Forelimb muscle (tissue), 1 donor: Measurements from ENCODE around the gene ELK4. TPM values are rescaled to one million over a fixed set of nuclear protein-coding genes. Genes with fewer than 3 reads are reported as not detected.

ENCODE experiments used
- DNase-seq: peaks from one replicate; pipeline ENCODE4 v3.0.0-alpha.2; 2013; ENCODE audit warnings: low read depth
- polyA plus RNA-seq: library from polyadenylated mRNA; unstranded; fragments of 120-200 nt; gene quantifications from one replicate; pipeline ENCODE4 v1.2.1, GENCODE V29; 2013; ENCODE audit not compliant: insufficient read length

Gene ELK4
- polyA plus RNA-seq = 15.4 TPM

- peak; percentile 91 for DNase-seq
Measured at GRCh38 chr1:205631768-205632668, at the start of gene ELK4. ELK4 (minus strand) TSS chr1:205632011; CDS start chr1:205623882, 8,129 bp downstream.

DNA sequence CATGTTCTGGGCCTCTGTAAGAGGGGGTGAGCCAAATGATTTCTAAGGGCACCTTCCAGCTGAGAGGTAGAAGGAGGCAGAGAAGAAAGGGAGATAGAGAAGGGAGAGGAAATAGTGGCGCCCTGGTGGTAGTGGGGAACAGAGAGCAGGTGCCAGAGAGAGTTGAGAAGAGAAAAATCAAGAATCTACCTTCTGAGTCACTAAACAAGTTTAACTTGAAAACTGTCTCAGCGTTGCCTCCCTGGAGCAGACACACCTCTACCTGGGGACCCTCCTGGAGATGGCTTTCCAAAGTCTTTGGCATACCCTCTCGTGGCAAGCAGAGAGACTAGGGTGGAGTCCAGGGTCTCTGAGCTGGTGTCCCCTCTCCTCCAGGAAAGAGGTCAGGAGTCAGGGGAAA is 49.6 kb upstream of the ELK4 start:
- DNase-seq = no peak

DNA sequence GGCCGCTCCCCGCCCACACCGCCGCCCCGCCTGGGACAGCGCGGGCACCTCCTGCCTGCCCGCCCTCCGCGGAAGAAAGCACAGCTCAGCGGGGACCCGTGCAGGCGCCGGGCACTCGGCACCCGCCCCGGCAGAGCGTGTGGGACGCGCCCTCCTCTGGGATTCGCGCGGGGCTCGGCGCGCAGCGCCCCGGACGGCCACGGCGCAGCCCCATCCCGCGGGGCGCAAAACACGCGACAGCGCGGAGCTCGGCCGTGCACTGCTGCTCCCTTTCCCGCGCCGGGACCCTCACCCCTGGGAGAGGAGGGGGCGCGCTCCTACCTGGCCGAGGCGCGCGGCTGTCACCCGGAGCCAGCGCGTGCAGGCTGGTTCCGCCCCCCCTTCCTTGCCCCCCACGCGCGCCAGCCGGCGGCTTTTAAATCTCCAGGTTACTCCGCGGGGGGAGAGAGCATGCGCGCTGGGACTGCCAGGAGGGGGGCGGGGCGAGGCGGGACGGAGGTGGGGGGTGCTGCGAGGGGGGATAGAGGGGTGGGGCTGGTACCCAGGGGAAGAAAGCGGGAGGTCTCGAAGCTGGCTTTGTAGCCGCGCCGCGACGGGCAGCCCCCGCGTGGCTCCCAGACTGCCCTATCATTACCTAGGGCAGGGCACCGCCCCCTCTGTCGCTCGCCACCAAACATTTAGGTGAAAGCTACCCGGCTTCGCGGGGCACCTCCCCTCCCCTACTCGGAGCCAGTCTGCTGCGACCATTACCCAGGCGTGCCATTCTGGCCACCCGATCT is 48.5 kb upstream of the ELK4 start, which contains the start of gene SLC45A3:
Gene SLC45A3, minus strand, starts transcription at position 437 of the 779 bp plus-strand sequence. CDS start 15,853 bp downstream, outside the sequence.
- DNase-seq = no peak

DNA sequence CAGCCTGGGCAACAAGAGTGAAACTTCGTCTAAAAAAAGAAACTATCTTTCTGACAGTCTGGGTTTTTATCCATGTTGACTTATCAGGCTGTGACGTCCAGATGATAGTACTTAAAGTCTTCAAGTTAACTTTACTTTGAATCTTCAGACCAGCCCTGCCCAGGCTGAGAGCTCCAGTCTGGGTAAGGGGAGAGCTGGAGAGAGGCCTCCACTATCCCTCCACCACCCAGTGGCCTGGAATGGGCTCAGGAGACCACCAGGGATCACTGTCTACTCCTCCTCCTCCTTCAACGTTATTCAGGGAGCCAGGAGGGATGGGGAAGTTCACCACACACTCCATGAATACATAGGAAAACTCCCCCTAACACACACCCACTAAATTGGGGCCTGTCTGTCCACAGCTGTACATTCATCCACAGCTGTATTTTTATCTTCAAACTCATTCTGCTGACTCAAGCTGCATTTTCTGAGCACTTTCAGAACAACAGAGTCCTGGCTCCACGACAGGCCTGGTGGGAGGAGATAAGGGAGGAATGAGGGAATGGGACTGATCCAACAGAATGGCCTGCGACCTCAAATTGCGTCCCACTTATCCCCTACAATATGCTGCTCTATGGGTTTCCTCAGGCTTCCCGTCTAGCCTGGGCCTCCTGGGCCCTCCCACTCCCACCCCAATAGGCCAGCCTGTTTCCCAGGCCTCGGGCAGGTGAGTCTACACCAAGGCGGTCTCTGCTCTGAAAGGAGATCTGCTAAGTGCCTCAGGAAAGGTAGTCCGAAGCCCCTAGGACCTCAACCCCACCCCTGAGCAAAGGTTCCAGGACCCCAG is 46.7 kb upstream of the ELK4 start:
- DNase-seq = no peak

DNA sequence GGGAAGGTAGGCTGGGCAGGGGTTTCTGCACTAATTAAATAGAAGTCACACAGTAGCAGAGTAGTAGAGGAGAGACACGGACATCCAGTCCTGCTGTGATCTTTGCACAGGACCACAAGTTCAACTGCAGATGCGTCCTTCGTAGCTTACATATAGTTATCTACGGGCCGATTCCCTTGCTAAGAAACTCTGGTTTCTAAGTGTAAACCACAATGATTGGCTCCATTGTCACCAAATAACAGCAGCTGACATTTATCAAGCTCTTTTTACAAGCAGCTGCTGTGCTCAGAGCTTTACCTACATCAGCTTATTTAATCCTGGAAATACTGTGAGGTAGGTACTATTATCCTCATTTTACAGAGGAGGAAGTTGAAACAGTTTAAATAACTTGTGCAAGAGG is 45.4 kb upstream of the ELK4 start:
- DNase-seq = no peak

DNA sequence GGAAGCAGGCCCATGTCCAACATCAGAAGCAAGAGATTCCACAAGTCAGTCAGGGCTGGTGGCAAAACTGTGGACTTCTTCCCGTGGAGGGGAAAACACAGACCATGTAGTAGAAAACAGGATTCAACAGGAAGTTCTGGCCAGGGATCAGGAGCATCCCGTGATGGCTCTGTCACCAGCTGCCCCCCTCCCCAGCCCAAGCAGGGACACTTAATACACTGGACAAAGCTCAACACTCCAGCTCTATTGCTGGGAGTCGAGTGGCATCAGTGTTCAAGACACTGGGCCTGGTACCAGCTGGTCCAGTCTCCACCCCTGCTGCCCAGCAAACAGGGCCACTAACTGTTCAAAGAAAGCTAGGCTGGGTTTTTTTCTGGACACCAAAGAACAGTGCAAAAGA is 44.8 kb upstream of the ELK4 start:
- no peak for DNase-seq

GRCh38 chr1:205676002-205676401 is 44.2 kb upstream of the ELK4 start:
- no peak for DNase-seq

GRCh38 chr1:205675247-205675646 is 43.4 kb upstream of the ELK4 start:
- DNase-seq = no peak

DNA sequence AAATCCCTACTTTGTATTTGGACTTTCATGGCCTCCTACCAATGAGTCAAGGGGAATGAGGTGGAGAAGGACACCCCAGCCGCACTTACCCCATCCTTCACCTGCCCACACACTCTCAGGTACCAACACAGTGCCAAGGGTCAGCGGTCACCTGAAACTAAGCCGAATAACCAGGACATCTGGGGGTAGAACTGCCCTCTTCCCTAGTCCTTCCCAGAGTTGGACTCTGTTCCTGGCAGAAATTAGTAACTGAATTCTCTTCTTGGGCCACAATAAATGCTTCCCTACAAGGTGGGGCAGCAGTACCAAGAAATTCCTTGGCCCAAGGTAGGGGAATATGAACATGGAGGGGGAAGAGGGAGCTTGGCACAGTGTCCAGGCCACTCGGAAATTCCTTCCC is 41.2 kb upstream of the ELK4 start:
- DNase-seq = no peak

DNA sequence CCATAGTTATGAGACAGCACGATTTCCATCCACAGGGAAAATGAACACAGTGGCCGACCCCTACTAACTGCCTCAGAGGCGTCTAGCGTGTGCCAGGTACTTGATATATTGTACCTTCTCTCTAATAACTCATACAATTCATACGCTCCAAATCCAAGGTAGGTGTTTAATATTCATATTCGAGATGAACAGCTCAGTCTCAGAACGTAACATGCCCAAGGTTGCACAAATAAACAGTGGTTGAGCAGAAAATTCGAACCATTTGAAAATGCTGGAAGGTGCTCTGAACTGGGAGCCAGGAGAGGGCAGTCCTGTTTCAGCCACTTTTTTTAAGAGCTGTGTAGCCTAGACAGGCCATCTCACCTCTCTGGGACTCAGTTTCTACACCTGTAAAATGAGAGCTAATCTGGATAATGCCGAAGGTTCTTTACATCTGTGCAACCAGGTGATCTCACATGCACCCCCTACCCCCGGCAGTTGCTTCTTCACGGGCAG is 40.6 kb upstream of the ELK4 start:
- no peak for DNase-seq

GRCh38 chr1:205670611-205671430 is 39.0 kb upstream of the ELK4 start:
- DNase-seq = no peak

DNA sequence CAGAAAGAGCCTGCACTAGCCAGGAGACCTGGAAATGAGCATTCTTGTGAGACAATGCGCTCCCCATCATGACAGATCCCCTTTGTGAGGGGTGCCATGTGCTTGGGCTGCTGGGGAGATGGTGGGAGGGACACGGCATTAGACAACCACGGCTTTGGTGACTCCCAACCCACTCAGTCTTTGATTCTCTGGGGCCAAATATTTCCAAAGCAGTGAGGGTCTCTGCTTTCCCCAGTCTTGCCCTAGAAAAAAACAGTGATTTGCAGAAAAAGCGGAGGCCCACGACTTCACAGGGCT is 38.3 kb upstream of the ELK4 start:
- DNase-seq = no peak

DNA sequence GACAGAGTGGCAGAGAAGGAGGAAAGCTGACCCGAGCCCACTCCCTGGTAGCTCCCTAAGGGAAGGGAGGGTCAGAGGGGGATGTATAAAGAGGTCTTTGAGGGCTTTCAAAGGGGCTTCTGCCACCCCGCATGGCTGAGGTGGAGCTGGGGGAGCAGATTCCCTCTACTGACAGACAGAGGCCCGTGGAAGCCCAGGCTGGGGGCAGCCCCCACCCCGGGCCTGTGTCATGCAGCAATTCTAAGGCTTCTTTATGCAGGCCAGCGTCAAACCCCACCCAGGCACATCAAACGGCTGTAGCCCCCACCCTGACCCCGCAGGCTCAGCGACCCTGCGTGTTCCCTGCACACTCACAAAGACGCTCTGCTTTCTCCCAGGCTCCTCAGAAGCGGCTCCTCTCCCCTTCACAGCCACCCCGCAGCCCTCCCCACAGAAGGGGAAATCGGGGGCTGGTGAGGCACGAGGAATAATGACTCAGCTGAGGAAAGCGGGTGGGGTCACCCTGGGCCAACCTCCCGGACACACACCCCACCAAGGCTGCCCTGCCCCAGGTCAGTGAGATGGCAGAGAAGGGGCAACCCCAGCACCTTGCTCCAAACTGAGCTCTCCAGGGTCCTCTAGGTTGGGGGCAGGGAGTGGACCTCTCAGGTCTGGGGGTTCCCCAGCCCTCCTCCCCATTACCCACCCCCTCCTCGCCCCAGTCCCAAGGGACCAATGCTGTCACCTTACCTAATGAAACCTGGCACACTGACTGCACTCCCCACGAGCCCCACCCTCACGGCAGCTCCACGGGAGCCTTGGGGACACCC is 37.7 kb upstream of the ELK4 start:
- no peak for DNase-seq

GRCh38 chr1:205668951-205669340 is 37.1 kb upstream of the ELK4 start:
- DNase-seq = no peak

- no peak for DNase-seq
Measured at GRCh38 chr1:205667909-205668643, 36.3 kb upstream of the ELK4 start.

GRCh38 chr1:205666372-205667166 is 34.8 kb upstream of the ELK4 start:
- DNase-seq = no peak

DNA sequence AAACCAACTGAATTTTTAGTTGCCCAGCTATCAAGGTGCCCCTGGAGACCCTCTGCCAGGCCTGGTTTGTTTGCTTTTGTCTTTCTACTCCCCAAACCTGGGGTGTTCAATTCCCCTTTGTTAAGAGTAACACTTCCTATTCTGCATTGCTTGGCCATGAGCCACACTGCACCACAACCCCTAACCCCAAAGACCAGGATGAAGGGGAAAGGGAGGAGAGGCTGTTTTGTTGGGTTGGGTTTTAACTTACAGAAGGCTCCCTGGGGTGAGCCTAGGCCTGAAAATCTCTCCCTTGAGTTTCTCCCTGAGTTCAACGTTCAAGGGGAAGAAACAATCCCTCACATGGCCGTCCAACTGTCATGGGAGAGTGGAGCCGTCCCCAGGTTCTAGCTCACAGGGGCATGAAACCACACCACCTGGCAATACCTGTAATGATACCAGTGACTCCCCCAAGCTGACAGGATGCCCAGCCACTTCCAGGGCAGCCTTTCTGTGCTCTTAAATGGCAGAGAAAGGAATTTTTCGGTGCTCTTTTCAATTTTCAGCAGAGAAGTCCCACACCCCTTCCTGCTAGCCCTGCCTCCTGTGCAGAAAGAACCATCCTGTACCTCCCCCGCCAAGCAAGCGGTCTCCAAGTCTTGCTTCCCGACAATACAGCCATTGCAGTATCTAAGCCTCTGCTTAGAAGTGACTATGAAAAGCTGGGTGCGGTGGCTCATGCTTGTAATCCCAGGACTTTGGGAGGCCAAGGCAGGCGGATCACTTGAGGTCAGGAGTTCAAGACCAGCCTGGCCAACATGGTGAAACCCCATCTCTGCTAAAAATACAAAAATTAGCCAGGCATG is 33.6 kb upstream of the ELK4 start:
- no peak for DNase-seq
